ENCODE data around the gene GLCE. TPM values are rescaled to one million over a fixed set of nuclear protein-coding genes. Genes with fewer than 3 reads are reported as not detected.

The GLCE gene
- total and polyA plus RNA-seq, 9 of the 15 experiments (the other 6 are each of a cell fraction or from before 2014, with no cell fraction given): 4.6 to 12.3 (median 10.6) TPM

DNA sequence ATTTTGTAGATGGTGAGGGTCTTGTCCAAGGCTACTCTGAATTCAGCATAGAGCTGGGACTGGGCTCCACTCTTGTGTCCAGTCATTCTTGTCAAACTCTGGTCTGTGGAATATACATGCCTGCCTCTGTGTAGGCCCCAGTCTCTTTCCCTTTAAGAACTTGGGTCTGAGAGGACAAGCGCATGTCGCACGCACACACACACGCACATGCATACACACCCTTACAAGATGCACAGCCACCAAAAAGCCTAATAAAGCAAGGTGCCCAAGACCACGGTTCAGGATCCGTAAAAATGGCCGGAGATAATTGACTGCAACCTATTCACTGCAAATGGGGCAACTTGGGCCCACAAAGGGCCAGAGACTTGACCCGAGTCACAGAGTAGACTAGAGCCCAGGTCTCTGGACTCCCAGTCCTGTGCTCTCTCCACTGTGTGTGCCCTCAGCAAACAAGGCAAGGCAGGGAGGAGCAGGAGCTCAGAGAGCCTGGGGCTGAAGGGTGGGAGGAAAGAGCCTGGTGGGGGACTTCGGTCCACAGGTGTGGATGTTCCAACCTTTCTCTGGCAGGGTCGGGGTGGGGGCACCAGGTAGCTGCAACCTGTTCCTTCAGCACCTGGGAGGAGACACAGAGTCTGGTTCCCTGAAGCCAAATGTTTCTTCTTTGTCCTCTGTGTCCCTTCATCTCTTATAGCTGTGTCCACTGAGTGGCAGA is 137.4 kb downstream of the GLCE start (continued):
- TF ChIP-seq U2AF2 (optimal IDR thresholded peaks at IDR 0.05; ENCODE audit: low read depth, low read length) (no peak), ASH1L (IDR thresholded peaks at IDR 0.05; ENCODE audit: borderline replicate concordance, low read depth, partially characterized antibody) (no peak), IFI16 (CRISPR knock-in tag; IDR thresholded peaks at IDR 0.05) (no peak)

DNA sequence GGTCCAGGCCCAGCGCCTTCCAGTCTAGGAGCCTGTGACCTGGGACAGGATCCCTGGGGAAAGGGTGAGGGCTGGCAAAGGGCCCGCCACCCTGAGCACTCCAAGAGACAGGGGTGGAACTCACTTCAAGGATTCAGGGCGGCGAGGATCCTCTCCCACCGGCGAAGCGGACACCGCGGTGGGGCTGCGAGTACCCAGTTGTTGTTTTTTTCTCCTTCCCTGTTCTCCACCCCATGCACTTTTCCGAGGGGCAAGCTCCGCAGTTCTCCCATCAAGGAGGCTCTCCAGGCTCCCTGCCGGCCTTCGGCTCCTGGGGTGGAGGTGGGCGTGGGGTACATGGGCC is 137.9 kb downstream of the GLCE start:
- no peak overlapping the region for H3K4me3 ChIP-seq
- peaks cover 38 to 65% of the 10 kb centered on the region in 2 experiments; a peak in 4 of 5 replicates for H3K27me3 ChIP-seq (ENCODE audit: control insufficient read depth in 2 of 2, insufficient read depth in 2 of 2, low read length in 2 of 2)
- H4K20me1 ChIP-seq (replicated peaks; ENCODE audit: control insufficient read depth, insufficient read depth, low read length): no peaks in the 10 kb centered on the region; the same call in 1 of the 2 replicates
- H3K79me2 ChIP-seq (ENCODE audit: control insufficient read depth, insufficient read depth, low read length): no peaks in the 10 kb centered on the region
- no peak overlapping the region for H3K27ac ChIP-seq (ENCODE audit: extremely low read depth, low read depth, low read length)
- TF ChIP-seq, protein P1, sequence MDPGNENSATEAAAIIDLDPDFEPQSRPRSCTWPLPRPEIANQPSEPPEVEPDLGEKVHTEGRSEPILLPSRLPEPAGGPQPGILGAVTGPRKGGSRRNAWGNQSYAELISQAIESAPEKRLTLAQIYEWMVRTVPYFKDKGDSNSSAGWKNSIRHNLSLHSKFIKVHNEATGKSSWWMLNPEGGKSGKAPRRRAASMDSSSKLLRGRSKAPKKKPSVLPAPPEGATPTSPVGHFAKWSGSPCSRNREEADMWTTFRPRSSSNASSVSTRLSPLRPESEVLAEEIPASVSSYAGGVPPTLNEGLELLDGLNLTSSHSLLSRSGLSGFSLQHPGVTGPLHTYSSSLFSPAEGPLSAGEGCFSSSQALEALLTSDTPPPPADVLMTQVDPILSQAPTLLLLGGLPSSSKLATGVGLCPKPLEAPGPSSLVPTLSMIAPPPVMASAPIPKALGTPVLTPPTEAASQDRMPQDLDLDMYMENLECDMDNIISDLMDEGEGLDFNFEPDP (CRISPR knock-in tag; IDR thresholded peaks at IDR 0.05): no peak
- TF ChIP-seq PREB (CRISPR knock-in tag; IDR thresholded peaks at IDR 0.05) (no peak), LCOR (CRISPR knock-in tag; IDR thresholded peaks at IDR 0.05) (no peak), HDAC2 (IDR thresholded peaks at IDR 0.05) (no peak), ZSCAN29 (IDR thresholded peaks at IDR 0.05) (no peak), KLF10 (CRISPR knock-in tag; IDR thresholded peaks at IDR 0.05) (no peak), FUS (optimal IDR thresholded peaks at IDR 0.05; ENCODE audit: low read depth, low read length) (no peak)
- TF ChIP-seq, protein P2, sequence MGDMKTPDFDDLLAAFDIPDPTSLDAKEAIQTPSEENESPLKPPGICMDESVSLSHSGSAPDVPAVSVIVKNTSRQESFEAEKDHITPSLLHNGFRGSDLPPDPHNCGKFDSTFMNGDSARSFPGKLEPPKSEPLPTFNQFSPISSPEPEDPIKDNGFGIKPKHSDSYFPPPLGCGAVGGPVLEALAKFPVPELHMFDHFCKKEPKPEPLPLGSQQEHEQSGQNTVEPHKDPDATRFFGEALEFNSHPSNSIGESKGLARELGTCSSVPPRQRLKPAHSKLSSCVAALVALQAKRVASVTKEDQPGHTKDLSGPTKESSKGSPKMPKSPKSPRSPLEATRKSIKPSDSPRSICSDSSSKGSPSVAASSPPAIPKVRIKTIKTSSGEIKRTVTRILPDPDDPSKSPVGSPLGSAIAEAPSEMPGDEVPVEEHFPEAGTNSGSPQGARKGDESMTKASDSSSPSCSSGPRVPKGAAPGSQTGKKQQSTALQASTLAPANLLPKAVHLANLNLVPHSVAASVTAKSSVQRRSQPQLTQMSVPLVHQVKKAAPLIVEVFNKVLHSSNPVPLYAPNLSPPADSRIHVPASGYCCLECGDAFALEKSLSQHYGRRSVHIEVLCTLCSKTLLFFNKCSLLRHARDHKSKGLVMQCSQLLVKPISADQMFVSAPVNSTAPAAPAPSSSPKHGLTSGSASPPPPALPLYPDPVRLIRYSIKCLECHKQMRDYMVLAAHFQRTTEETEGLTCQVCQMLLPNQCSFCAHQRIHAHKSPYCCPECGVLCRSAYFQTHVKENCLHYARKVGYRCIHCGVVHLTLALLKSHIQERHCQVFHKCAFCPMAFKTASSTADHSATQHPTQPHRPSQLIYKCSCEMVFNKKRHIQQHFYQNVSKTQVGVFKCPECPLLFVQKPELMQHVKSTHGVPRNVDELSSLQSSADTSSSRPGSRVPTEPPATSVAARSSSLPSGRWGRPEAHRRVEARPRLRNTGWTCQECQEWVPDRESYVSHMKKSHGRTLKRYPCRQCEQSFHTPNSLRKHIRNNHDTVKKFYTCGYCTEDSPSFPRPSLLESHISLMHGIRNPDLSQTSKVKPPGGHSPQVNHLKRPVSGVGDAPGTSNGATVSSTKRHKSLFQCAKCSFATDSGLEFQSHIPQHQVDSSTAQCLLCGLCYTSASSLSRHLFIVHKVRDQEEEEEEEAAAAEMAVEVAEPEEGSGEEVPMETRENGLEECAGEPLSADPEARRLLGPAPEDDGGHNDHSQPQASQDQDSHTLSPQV (IDR thresholded peaks at IDR 0.05): no peak
- no peaks in the 10 kb centered on the region for H3K36me3 ChIP-seq (ENCODE audit: control insufficient read depth, insufficient read depth, low read length)
- H3K4me1 ChIP-seq (replicated peaks in 1 of 2; ENCODE audit: control insufficient read depth in 2 of 2, insufficient read depth in 2 of 2, low read length in 2 of 2): peaks cover 0 to 11% of the 10 kb centered on the region in 2 experiments; a peak in 2 of 5 replicates
- no peak for FAIRE-seq
- POLR2A ChIA-PET: no interaction called here
- 50% methylated on average over 14 of the region's 15 CpGs for WGBS (ENCODE audit: insufficient coverage, low coverage, missing lambda C conversion rate)
- H2AFZ ChIP-seq (ENCODE audit: low read depth, low read length): no peak overlapping the region
- H3K9me3 ChIP-seq (replicated peaks; ENCODE audit: control insufficient read depth, insufficient read depth, low read depth, low read length): no peaks in the 10 kb centered on the region
- ATAC-seq: no peak
- H3K4me2 ChIP-seq (ENCODE audit: insufficient read depth, low read length): no peak overlapping the region
- no peak overlapping the region; a peak in 1 of 4 replicates for H3K9ac ChIP-seq (ENCODE audit: insufficient read depth in 1 of 2, low read depth in 2 of 2, low read length in 2 of 2)
- DNase-seq (ENCODE audit: extremely low read depth in 1 of 4, low spot score in 3 of 4): no peak
- in situ Hi-C loops (cut with MboI) (no loop called here), intact Hi-C loops (cut with micrococcal nuclease) (no loop called here)
- H3K9me1 ChIP-seq (ENCODE audit: control insufficient read depth, insufficient read depth, low read length): no peaks in the 10 kb centered on the region
- CTCF ChIA-PET (ENCODE audit: low intra/inter-chr PET ratio): no interaction called here
- BruUV-seq (replicated peaks): no TSS peak
